Measurements from ENCODE around the gene TPST1.

Gene TPST1

DNA sequence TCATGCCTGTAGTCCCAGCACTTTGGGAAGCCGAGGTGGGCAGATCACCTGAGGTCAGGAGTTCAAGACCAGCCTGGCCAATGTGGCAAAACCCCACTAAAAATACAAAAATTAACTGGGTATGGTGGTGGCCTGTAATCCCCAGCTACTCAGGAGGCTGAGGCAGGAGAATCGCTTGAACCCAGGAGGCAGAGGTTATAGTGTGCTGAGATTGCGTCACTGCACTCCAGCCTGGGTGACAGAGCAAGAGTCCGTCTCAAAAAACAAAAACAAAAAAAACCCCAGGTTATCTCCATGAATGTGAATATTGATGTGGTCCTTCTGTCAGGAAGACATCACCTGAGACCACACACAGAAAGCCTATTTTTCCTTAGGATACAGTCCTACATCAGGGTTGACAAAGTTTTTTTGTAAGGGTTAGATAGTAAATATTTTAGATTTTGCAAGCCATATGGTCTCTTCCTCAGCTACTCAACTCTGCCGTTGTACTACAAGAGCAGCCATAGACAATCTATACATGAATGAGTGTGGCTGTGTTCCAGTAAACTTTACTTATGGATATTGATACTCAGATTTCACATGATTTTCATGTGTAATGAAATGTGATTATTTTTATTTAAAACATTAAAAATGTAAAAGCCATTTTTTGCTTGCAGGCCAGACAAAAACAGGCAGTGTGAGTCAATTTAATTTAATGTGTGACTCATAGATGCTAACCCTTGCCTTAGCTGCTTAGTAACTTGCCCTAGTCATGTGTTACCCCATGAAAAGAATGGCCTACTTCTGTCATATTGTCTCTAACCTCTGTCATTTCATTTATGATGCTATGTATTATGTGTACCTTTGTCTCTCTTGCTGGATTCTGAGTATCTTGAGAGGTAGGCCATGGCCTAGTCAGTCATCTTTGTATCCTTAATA, 78.1 kb downstream of the TPST1 start:
- Histone ChIP-seq H3K9me3 (ENCODE audit: insufficient read depth, low read length, severe bottlenecking) (no peaks in the 10 kb centered on the region), H3K4me1 (ENCODE audit: insufficient read depth, low read length) (no peaks in the 10 kb centered on the region), H3K79me2 (ENCODE audit: insufficient read depth, low read length) (no peaks in the 10 kb centered on the region), H2AFZ (ENCODE audit: low read depth, low read length) (no peak overlapping the region), H3K4me2 (ENCODE audit: insufficient read depth, low read length) (no peak overlapping the region), H3K4me3 (ENCODE audit: low read depth in 1 of 2, low read length in 2 of 2) (no peak overlapping the region), H4K20me1 (ENCODE audit: insufficient read depth, low read length) (no peaks in the 10 kb centered on the region), H3K27ac (ENCODE audit: low read length) (no peak overlapping the region), H3K9ac (ENCODE audit: low read depth, low read length) (no peak overlapping the region), H3K36me3 (ENCODE audit: insufficient read depth, low read length) (no peaks in the 10 kb centered on the region), H3K27me3 (ENCODE audit: insufficient read depth, low read length, poor library complexity) (peaks cover 4% of the 10 kb centered on the region)
- no peak for DNase-seq
- no peak for ATAC-seq (ENCODE audit: insufficient read depth, low read depth)
- TF ChIP-seq, protein P1, sequence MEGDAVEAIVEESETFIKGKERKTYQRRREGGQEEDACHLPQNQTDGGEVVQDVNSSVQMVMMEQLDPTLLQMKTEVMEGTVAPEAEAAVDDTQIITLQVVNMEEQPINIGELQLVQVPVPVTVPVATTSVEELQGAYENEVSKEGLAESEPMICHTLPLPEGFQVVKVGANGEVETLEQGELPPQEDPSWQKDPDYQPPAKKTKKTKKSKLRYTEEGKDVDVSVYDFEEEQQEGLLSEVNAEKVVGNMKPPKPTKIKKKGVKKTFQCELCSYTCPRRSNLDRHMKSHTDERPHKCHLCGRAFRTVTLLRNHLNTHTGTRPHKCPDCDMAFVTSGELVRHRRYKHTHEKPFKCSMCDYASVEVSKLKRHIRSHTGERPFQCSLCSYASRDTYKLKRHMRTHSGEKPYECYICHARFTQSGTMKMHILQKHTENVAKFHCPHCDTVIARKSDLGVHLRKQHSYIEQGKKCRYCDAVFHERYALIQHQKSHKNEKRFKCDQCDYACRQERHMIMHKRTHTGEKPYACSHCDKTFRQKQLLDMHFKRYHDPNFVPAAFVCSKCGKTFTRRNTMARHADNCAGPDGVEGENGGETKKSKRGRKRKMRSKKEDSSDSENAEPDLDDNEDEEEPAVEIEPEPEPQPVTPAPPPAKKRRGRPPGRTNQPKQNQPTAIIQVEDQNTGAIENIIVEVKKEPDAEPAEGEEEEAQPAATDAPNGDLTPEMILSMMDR (IDR thresholded peaks at IDR 0.05; ENCODE audit: borderline replicate concordance, extremely low read depth, low read length, poor library complexity, severe bottlenecking), result no peak
- TF ChIP-seq EZH2 (IDR thresholded peaks at IDR 0.05; ENCODE audit: borderline replicate concordance, low read depth, low read length, severe bottlenecking), result no peak

DNA sequence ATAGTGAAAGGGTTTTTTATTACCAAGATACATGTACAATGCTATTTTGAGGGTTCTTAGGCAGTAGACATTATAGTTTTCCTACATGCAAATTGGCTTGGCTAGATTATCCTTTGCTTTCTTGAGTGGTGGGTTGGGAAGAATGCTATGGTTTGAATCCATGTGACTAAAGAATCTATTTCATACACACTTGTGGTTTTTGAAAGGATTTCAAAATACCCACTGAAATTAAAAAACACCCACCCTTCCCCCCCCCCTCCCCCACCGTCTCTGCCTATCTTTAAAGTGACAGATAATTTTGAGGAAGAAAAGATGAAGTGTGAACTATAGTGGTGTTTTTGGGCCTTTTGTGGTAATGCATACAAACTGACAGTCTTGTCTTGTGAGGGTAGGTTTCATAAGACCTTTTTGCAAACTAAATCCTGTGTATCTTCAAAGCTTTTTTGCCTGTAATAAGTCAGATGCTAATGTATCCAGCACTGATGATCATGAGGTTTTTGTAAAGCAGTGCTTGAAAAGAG, 90.9 kb downstream of the TPST1 start:
- no peak for TF ChIP-seq EZH2 (IDR thresholded peaks at IDR 0.05; ENCODE audit: borderline replicate concordance, low read depth, low read length, severe bottlenecking)
- TF ChIP-seq, protein P1 (IDR thresholded peaks at IDR 0.05; ENCODE audit: borderline replicate concordance, extremely low read depth, low read length, poor library complexity, severe bottlenecking), result no peak
- H3K4me3 ChIP-seq (ENCODE audit: low read depth in 1 of 2, low read length in 2 of 2), result no peak overlapping the region
- no peak overlapping the region for H3K4me2 ChIP-seq (ENCODE audit: insufficient read depth, low read length)
- no peak overlapping the region for H3K9ac ChIP-seq (ENCODE audit: low read depth, low read length)
- H4K20me1 ChIP-seq (ENCODE audit: insufficient read depth, low read length), result no peaks in the 10 kb centered on the region
- H2AFZ ChIP-seq (ENCODE audit: low read depth, low read length), result no peak overlapping the region
- no peaks in the 10 kb centered on the region for H3K4me1 ChIP-seq (ENCODE audit: insufficient read depth, low read length)
- no peak for DNase-seq
- H3K79me2 ChIP-seq (ENCODE audit: insufficient read depth, low read length), result no peaks in the 10 kb centered on the region
- no peak for ATAC-seq (ENCODE audit: insufficient read depth, low read depth)
- H3K36me3 ChIP-seq (ENCODE audit: insufficient read depth, low read length), result no peaks in the 10 kb centered on the region
- no peak overlapping the region for H3K27ac ChIP-seq (ENCODE audit: low read length)
- H3K27me3 ChIP-seq (ENCODE audit: insufficient read depth, low read length, poor library complexity), result no peaks in the 10 kb centered on the region
- peaks cover 5% of the 10 kb centered on the region for H3K9me3 ChIP-seq (ENCODE audit: insufficient read depth, low read length, severe bottlenecking)

DNA sequence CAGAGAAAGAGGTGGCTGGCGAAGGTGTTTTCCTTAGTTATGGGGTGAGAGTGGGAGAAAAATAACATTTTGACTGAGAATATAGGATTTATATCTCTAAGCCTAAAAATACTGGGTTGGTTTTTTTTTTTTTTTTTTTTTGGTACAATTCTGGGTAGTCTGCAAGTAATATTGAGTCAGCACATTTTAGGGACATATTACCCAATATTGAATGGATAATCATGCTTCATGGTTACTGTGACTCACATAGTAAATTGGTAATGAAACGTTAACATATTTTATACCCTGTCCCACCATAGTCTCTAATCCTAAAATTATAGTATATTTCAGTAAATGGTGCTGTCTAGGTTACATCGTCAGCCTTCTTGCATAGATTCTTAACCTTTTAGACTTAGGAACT, 91.4 kb downstream of the TPST1 start:
- no peaks in the 10 kb centered on the region for H4K20me1 ChIP-seq (ENCODE audit: insufficient read depth, low read length)
- H3K4me3 ChIP-seq (ENCODE audit: low read depth in 1 of 2, low read length in 2 of 2), result no peak overlapping the region
- no peak for TF ChIP-seq EZH2 (IDR thresholded peaks at IDR 0.05; ENCODE audit: borderline replicate concordance, low read depth, low read length, severe bottlenecking)
- TF ChIP-seq, protein P1 (IDR thresholded peaks at IDR 0.05; ENCODE audit: borderline replicate concordance, extremely low read depth, low read length, poor library complexity, severe bottlenecking), result no peak
- ATAC-seq (ENCODE audit: insufficient read depth, low read depth), result no peak
- no peak overlapping the region for H3K9ac ChIP-seq (ENCODE audit: low read depth, low read length)
- no peaks in the 10 kb centered on the region for H3K27me3 ChIP-seq (ENCODE audit: insufficient read depth, low read length, poor library complexity)
- H3K4me2 ChIP-seq (ENCODE audit: insufficient read depth, low read length), result no peak overlapping the region
- H2AFZ ChIP-seq (ENCODE audit: low read depth, low read length), result no peak overlapping the region
- no peaks in the 10 kb centered on the region for H3K4me1 ChIP-seq (ENCODE audit: insufficient read depth, low read length)
- DNase-seq, result no peak
- H3K9me3 ChIP-seq (ENCODE audit: insufficient read depth, low read length, severe bottlenecking), result peaks cover 5% of the 10 kb centered on the region
- H3K36me3 ChIP-seq (ENCODE audit: insufficient read depth, low read length), result no peaks in the 10 kb centered on the region
- no peak overlapping the region for H3K27ac ChIP-seq (ENCODE audit: low read length)
- H3K79me2 ChIP-seq (ENCODE audit: insufficient read depth, low read length), result no peaks in the 10 kb centered on the region
